D721Med (cell line): ENCODE data around the gene TBL3.

Experiments
- DNase-seq: peaks from one replicate; pipeline ENCODE4 v3.0.0; 2011; ENCODE audit warnings: low spot score; ENCODE audit not compliant: insufficient read length
- FAIRE-seq: peaks from 2 replicates; lab custom pipeline; 2011; peaks lifted over from hg19 to GRCh38; lab: Jason Lieb, UNC
- CTCF ChIP-seq: IDR thresholded peaks from 2 replicates; pipeline ENCODE4 v1.5.1; 2012; ENCODE audit warnings: mild to moderate bottlenecking, control low read depth; ENCODE audit not compliant: insufficient read depth; ENCODE audit errors: missing control alignments

TBL3 gene

GRCh38 chr16:1944612-1945199 is 27.1 kb upstream of the TBL3 start:
- FAIRE-seq (no peak), DNase-seq (no peak)
- TF ChIP-seq CTCF: no peak

- no peak for TF ChIP-seq CTCF
- DNase-seq (no peak), FAIRE-seq (no peak)
These were observed 26.1 kb upstream of the TBL3 start for GRCh38 chr16:1945559-1946391.

DNA sequence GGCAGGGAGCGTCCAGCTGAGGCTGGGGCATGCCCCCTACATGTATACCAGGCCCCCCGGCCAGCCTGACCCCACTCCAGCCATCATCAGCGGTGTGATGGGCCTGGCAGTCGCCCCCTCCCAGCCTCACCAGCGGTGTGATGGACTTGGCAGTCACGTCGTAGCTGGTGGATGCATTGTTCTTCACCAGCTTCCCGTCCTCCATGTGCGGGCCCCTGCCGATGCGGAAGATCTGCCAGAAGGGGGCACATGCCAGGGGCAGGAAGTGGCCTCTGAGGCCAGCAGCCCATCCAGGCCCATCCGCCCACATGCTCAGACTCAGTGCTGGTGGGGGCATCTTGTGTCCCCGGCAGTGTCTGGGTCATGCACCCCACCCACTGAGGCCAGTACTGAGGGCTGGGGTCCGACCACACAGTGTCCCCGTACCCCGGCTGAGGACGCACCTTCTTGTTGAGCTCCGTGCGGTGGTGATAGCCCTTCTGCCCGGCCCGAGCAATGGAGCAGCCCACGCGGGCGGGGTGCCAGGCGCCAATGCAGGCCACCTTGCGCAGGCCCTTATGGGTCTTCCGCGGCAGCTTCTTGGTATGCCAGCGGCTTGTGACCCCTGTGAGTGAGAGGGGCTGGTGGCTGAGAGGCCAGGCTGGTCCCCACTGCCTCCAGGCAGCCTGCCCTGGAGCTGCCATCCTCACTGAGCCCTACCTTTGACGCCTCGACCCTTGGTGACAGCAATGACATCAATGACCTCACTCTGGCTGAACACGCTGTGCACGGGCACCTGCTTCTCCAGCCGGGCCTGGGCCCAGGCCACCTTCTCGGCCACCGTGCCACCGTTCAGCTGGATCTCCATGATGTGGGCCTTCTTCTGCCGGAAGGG is 25.1 kb upstream of the TBL3 start:
- DNase-seq: no peak

GRCh38 chr16:1947369-1947670 is 24.5 kb upstream of the TBL3 start:
- DNase-seq (no peak), FAIRE-seq (no peak)
- TF ChIP-seq CTCF: no peak

More for the DNA sequence above, 25.1 kb upstream of the TBL3 start:
- no peak for FAIRE-seq
- no peak for TF ChIP-seq CTCF

DNA sequence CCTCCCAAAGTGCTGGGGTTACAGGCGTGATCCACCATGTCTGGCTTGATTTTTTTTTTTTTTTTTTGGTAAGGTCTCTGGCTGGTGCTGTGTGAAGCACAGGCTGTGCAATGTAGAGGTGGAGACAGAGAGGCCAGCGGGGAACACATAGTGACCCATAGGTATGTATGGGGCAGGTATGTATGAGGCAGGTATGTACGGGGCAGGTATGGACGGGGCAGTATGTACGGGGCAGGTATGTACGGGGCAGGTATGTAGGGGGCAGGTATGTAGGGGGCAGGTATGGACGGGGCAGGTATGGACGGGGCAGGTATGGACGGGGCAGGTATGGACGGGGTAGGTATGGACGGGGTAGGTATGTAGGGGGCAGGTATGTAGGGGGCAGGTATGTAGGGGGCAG is 22.3 kb upstream of the TBL3 start:
- no peak for FAIRE-seq
- no peak for TF ChIP-seq CTCF
- DNase-seq: no peak

DNA sequence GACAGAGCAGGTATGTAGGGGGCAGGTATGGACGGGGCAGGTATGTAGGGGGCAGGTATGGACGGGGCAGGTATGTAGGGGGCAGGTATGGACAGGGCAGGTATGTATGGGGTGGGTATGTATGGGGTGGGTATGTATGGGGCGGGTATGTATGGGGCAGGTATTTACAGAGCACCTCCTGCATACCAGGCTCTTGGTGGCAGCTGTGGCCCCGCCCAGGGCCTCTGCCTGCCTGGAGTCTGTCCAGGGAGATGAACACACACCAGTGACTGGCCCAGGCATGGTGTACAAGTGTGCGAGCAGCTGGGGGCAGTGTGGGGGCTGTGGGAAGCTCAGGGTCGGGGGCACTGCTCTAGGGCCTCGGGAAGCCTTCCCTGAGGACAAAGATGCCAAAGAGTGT is 21.8 kb upstream of the TBL3 start:
- FAIRE-seq: no peak
- no peak for DNase-seq

More for the DNA sequence above, 21.8 kb upstream of the TBL3 start:
- TF ChIP-seq CTCF: no peak
